NCI-H510A (cell line): ENCODE data around the gene B4GALNT2.
"Not testable (repeated sequence)": the region's sequence is repeated elsewhere in the genome, so short reads cannot be mapped to it uniquely, and the experiment has no call there.

ENCODE experiments used
- DNase-seq: peaks from one replicate; lab custom pipeline; 2025; lab: John Stamatoyannopoulos, UW

The B4GALNT2 gene

DNA sequence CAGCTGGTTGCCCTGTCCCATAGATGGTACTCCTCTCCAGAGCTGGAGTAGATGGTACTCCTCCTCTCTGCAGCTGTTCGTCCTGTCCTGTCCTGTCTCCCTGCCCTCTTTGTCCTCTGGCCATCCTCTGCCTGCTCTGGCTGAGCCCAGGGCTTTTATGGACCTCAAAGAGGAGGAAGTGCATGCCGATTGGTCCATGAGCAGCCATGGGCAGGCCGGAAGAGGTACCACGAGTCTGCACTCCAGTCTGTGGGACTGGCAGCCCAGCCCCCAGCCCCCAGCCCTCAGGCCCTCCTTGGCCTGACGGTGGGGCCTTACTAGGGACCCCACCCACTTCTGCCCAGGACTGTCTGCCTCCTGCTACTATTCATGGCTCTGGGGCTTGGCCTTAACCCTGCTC is 50.8 kb downstream of the B4GALNT2 start:
- no peak for DNase-seq

DNA sequence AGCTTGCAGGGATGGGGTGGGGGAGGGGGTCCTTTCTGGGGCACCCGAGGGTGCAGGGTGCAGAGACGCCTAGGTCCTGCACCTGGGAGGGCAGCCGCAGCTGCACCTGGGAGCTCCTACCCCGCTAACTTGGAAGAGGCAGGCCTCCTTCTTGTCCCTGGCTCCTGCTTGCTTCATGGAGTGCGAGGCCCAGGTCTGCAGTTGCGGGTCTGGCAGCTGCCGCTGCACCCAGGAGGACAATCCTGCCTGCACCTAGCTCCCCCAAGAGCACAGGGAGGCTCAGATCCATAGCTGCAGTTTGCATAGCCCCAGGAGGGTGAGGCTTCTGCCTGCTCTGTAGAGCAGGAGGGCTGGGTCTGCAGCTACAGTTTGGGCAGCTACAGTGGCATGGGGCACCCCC is 51.2 kb downstream of the B4GALNT2 start:
- no peak for DNase-seq

- not testable (repeated sequence) for DNase-seq
Observed at GRCh38 chr17:49184522-49184921, 52.0 kb downstream of the B4GALNT2 start.

- not testable (repeated sequence) for DNase-seq
Observed at GRCh38 chr17:49185381-49185780, 52.8 kb downstream of the B4GALNT2 start.

- no peak for DNase-seq
Observed at GRCh38 chr17:49187301-49187700, 54.7 kb downstream of the B4GALNT2 start.

DNA sequence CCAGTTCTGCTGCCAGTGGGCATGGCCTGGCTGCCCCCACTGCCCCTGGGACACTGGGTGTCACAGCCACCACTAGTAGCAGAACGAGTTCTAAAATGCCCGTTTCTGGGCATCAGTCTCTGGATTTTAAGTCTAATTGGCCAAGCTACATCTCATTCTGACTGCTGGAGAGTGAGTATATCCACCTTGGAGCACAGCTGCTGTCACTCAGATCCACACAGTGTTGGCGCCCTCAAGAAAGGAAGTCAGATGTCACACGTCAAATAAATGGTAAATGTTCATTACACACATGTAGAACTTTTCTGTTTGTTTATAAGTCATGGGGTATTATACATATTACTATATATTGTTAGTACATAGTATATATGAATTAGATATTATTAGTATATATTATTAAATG is 58.4 kb downstream of the B4GALNT2 start:
- DNase-seq: no peak

GRCh38 chr17:49191409-49191916 is 58.9 kb downstream of the B4GALNT2 start:
- no peak for DNase-seq

- peak; percentile 87 for DNase-seq
Observed at GRCh38 chr17:49191917-49192741, 59.6 kb downstream of the B4GALNT2 start.

- peak; percentile 20 for DNase-seq
Observed at GRCh38 chr17:49193513-49194296, 61.1 kb downstream of the B4GALNT2 start.

DNA sequence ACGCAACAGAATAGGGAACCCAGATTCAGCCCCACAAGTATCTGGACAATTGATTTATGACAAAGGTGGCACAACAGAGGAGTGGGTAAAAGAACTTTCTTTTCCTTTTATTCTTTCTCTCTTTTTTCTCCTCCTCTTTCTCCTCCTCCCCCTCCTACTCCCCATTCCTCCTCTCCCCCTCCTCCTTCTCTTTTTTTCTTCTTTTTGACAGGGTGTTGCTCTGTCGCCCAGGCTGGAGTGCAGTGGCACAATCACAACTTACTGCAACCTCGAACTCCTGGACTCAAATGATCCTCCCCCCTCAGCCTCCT is 61.7 kb downstream of the B4GALNT2 start:
- DNase-seq: no peak

GRCh38 chr17:49195751-49196150 is 63.2 kb downstream of the B4GALNT2 start:
- no peak for DNase-seq

GRCh38 chr17:49196520-49196919 is 64.0 kb downstream of the B4GALNT2 start:
- DNase-seq: no peak

DNA sequence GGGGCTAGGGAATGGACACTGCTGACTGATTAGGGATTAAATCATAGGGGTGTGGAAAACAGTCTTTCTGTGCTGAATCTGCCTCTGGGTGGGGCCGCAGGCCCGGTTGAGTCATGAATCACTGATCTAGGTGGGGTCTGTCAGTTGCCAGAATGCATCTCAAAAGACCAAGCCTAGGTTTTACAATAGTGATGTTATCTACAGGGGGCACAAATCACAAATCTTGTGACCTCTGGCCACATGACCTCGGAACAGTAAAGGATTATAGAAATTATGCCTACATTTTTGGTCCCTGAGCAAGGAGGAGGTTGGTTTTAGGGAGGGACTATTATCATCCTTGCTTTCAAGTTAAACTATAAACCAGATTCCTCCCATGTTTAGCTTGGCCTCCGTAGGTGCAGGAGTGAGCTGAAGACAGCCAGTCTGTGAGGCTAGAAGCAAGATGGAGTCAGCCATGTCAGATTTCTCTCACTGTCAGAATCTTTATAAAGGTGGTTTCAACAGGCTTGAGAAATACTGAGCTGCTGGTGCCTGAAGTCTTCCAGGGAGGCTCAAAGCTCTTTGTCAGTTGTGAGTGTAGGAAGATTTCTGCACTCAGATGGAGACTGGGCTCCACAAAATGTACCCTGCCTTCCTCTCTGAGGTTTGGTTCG is 64.9 kb downstream of the B4GALNT2 start:
- no peak for DNase-seq

DNA sequence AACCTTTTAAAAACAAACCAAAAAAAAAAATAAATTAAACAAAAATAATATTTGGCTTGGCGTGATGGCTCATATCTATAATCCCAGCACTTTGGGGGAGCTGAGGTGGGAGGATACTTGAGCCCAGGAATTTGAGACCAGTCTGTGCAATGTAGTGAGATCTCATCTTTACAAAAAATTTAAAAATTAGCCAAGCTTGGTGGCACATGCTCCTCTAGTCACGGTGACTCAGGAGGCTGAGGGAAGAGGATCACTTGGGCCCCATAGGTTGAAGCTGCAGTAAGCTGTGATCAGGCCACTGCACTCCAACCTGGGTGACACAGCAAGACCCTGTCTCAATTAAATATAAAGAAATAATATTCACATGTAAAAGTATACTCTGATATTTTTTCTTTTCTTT is 65.6 kb downstream of the B4GALNT2 start:
- no peak for DNase-seq

DNA sequence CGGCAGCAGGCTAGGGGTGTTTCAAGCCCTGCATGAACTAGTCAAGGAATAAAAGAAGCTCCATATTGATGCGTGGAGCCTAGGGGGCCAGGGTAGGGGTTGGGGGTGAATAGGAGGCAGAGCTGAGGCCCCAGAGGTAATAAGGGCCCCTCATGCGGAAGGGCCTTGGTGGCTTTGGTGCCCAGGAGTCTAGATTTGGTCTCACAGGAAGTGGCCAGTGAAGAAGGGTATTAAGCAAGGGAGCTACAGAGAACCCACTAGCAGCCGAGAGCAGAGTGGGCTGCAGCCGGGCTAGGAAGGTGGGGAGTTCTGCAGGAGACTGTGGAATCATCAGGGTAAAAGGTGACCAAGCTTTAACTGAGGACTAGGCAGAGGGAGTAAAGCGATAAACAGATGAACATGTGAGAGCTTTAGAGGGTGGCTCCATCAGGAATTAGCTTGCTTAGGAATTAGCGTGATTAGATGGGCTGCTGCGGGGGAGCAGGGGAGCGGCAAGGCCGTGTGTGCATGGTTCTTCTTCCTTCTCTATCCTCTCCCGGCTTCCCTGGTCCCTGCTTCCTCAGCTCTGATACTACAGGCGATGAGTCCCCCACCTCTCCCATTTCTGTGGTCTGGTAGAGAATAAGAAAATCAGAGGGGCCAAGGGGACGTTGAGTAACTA is 68.0 kb downstream of the B4GALNT2 start:
- no peak for DNase-seq

DNA sequence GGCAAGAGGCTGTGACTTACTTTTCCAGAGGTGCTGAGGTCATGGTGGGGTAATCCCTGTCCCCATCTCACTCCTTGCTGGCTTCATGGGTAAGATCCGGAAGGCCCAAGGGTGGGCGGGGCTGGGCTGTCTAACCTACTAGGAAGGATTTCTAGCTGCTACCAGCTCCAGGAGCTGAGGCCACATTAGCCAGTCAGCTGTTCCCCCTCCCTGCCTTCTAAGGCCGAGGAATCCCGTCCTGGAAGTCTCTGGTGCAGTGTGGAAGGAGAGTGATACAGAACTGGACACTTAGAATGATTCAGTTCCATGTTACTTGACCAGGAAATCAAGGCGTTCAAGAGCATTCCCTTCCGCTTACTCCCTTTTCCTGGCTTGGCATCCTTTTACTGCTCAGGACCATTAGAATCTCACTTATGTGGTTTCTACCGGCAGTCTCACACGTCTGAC is 68.9 kb downstream of the B4GALNT2 start:
- no peak for DNase-seq

- no peak for DNase-seq
Observed at GRCh38 chr17:49203796-49204195, 71.2 kb downstream of the B4GALNT2 start.

DNA sequence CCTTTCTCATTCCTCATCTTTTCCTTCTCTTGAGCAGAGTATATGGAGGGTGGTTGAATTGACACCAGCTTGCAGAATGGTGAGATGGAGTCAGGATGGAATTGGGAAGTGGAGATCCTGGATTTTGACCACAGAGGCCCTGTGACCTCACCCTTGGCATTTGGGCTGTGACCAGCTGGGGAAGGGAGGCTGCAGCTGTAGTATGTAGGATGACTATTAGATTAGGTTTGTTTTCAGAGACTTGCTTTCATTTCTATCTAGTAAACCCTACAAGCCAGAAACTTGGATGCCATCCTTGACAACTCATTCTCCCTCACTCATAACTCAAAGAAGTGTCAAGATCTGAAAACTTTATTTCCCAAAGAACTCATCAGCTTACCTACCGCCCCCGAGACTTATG is 71.9 kb downstream of the B4GALNT2 start:
- no peak for DNase-seq

DNA sequence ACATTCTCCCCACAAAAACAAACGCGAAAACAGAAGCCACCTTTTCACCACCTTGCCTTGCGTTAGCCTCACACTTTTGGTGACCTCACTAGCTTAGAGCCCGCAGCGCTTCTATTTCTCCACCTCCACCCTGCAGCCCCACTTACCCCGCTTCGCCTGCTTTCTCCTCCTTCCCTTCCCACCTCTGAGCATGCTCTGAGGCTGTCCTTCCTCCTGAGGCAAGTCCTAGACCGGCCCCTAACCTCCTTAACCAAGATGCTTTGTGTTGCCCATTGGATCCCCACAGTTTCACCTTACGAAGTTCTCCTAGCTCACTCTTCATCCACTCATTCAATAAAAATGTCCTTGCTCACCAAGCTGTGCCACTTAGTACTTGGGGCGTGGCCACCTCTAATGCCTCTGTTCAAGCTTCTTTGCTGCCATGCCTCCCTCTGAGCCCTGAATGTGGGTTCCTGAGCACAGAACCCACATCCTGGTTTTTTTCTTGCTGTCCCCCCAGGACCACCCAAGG is 76.5 kb downstream of the B4GALNT2 start:
- DNase-seq: no peak

DNA sequence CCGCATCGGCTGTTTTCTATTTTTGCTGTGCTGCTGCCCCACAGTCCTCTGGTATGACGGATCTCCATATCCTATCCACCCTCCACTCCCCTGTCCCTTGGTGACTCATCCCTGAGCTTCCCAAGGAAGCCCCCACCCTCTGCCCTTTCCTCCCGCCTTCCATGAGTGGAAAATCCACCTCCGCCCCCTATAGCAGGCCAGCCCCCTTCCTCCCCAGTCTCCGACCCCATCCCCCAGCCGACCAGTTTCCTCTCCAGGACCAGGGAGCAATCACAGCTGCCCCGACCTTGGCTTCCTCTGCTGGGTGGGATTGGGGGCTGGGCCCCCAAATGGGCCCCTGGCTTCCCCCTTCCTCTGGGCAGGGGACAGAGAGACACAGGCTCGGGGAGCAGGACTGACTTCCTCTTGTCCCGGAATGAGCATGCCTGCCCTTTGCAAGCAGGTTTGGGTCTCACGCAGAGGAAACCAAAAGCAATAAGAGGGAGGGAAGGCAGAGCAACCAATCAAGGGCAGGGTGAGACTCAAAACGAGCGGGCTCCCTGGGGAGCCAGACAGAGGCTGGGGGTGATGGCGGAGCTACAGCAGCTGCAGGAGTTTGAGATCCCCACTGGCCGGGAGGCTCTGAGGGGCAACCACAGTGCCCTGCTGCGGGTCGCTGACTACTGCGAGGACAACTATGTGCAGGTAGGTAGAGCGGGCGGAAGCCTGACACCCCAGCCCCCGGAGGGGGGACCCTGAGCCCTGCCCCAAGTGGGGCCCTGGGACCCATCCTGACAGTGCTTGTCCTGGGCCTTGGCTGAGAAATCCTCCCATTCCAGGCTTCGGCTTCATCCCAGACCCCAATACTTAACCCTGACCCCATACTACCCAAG is 77.8 kb downstream of the B4GALNT2 start, which contains the start of the genes ABI3 and GNGT2:
TSS of gene ABI3 (plus strand) at position 550 of the 872 bp plus-strand sequence. CDS start at position 568, 18 bp downstream.
TSS of gene GNGT2 (minus strand) at position 417 of the 872 bp plus-strand sequence. CDS start 3,152 bp downstream, outside the sequence.
- DNase-seq: no peak

GRCh38 chr17:49213399-49213798 is 80.8 kb downstream of the B4GALNT2 start:
- DNase-seq: no peak
